Measurements from ENCODE around the gene FANCE. TPM values are rescaled to one million over a fixed set of nuclear protein-coding genes. Genes with fewer than 3 reads are reported as not detected.

Gene FANCE
- polyA plus RNA-seq, 1 donor from 2014 or later, result 7.1 TPM

- Histone ChIP-seq H4K20me1 (ENCODE audit: insufficient read depth) (no peaks in the 10 kb centered on the region), H3K9me3 (ENCODE audit: low read length) (no peaks in the 10 kb centered on the region), H3F3A (ENCODE audit: insufficient read depth, low read length, poor library complexity, severe bottlenecking) (no peaks in the 10 kb centered on the region), H3K9ac (ENCODE audit: low read length) (no peak overlapping the region), H3K4me2 (ENCODE audit: low read length) (no peak overlapping the region), H3K4me3 (ENCODE audit: low read length) (no peak overlapping the region), H3K36me3 (ENCODE audit: insufficient read depth, low read length) (no peaks in the 10 kb centered on the region), H3K79me2 (replicated peaks; ENCODE audit: insufficient read depth, low read length) (no peaks in the 10 kb centered on the region), H2AFZ (ENCODE audit: low read depth, low read length) (no peak overlapping the region), H3K27ac (ENCODE audit: low read length) (no peak overlapping the region), H3K9me2 (ENCODE audit: insufficient read depth, low read length) (no peaks in the 10 kb centered on the region), H3K27me3 (ENCODE audit: insufficient read depth, low read depth, low read length) (no peaks in the 10 kb centered on the region)
- TF ChIP-seq MXI1 (conservative IDR thresholded peaks at IDR 0.05; ENCODE audit: poor library complexity, severe bottlenecking), result no peak
- TF ChIP-seq, protein P1, sequence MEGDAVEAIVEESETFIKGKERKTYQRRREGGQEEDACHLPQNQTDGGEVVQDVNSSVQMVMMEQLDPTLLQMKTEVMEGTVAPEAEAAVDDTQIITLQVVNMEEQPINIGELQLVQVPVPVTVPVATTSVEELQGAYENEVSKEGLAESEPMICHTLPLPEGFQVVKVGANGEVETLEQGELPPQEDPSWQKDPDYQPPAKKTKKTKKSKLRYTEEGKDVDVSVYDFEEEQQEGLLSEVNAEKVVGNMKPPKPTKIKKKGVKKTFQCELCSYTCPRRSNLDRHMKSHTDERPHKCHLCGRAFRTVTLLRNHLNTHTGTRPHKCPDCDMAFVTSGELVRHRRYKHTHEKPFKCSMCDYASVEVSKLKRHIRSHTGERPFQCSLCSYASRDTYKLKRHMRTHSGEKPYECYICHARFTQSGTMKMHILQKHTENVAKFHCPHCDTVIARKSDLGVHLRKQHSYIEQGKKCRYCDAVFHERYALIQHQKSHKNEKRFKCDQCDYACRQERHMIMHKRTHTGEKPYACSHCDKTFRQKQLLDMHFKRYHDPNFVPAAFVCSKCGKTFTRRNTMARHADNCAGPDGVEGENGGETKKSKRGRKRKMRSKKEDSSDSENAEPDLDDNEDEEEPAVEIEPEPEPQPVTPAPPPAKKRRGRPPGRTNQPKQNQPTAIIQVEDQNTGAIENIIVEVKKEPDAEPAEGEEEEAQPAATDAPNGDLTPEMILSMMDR (IDR thresholded peaks at IDR 0.05; ENCODE audit: poor library complexity, severe bottlenecking), result no peak
- TF ChIP-seq RAD21 (conservative IDR thresholded peaks at IDR 0.05), result no peak
- no peak for TF ChIP-seq EP300 (conservative IDR thresholded peaks at IDR 0.05; ENCODE audit: poor library complexity, severe bottlenecking)
- TF ChIP-seq TAF1 (IDR thresholded peaks at IDR 0.05; ENCODE audit: low read depth), result no peak
- no peak for TF ChIP-seq REST (IDR thresholded peaks at IDR 0.05; ENCODE audit: borderline replicate concordance)
- no peak for TF ChIP-seq EZH2 (IDR thresholded peaks at IDR 0.05; ENCODE audit: borderline replicate concordance, insufficient read depth, low read length, poor library complexity, severe bottlenecking)
These were observed 5.8 kb downstream of the FANCE start for GRCh38 chr6:35457907-35458306.

DNA sequence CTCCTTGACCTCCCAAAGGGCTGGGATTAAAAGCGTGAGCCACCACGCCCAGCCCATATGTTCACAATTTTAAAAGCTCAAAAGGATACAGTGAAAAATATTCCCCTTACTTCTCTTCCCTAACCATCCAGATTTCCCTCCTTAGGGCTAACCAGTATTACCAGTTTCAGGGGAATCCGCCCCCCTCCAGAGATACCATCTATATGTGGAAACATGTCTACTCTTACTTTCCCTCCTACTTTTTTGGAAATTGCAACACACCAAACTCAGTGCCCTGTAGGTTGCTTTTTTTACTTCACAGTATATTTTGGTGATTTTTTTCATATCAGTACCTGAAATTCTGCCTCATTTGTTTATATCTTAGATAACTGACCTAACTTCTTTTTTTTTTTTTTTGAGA lies 9.1 kb downstream of the FANCE start:
- H3K4me2 ChIP-seq (ENCODE audit: low read length), result no peak overlapping the region
- H3K27me3 ChIP-seq (ENCODE audit: insufficient read depth, low read depth, low read length), result no peaks in the 10 kb centered on the region
- no peaks in the 10 kb centered on the region for H3K9me2 ChIP-seq (ENCODE audit: insufficient read depth, low read length)
- no peaks in the 10 kb centered on the region for H4K20me1 ChIP-seq (ENCODE audit: insufficient read depth)
- no peak overlapping the region for H2AFZ ChIP-seq (ENCODE audit: low read depth, low read length)
- H3K79me2 ChIP-seq (replicated peaks; ENCODE audit: insufficient read depth, low read length), result no peaks in the 10 kb centered on the region
- no peaks in the 10 kb centered on the region for H3F3A ChIP-seq (ENCODE audit: insufficient read depth, low read length, poor library complexity, severe bottlenecking)
- no peak overlapping the region for H3K4me3 ChIP-seq (ENCODE audit: low read length)
- TF ChIP-seq, protein P1 (IDR thresholded peaks at IDR 0.05; ENCODE audit: poor library complexity, severe bottlenecking), result no peak
- TF ChIP-seq EZH2 (IDR thresholded peaks at IDR 0.05; ENCODE audit: borderline replicate concordance, insufficient read depth, low read length, poor library complexity, severe bottlenecking), result no peak
- no peak for TF ChIP-seq TAF1 (IDR thresholded peaks at IDR 0.05; ENCODE audit: low read depth)
- TF ChIP-seq SMC3 (conservative IDR thresholded peaks at IDR 0.05; ENCODE audit: poor library complexity), result no peak
- TF ChIP-seq REST (IDR thresholded peaks at IDR 0.05; ENCODE audit: borderline replicate concordance), result no peak
- TF ChIP-seq POLR2AphosphoS5 (IDR thresholded peaks at IDR 0.05), result no peak
- TF ChIP-seq RAD21 (conservative IDR thresholded peaks at IDR 0.05), result no peak
- no peak for TF ChIP-seq MXI1 (conservative IDR thresholded peaks at IDR 0.05; ENCODE audit: poor library complexity, severe bottlenecking)
- no peak for TF ChIP-seq EP300 (conservative IDR thresholded peaks at IDR 0.05; ENCODE audit: poor library complexity, severe bottlenecking)
- no peak overlapping the region for H3K27ac ChIP-seq (ENCODE audit: low read length)
- no peaks in the 10 kb centered on the region for H3K36me3 ChIP-seq (ENCODE audit: insufficient read depth, low read length)
- no peak overlapping the region for H3K9ac ChIP-seq (ENCODE audit: low read length)
- H3K9me3 ChIP-seq (ENCODE audit: low read length), result no peaks in the 10 kb centered on the region
